ENCODE results near the gene TMEM151A.
"Not testable (repeated sequence)": the region's sequence is repeated elsewhere in the genome, so short reads cannot be mapped to it uniquely, and the experiment has no call there.

TMEM151A gene

GRCh38 chr11:66312549-66313320 lies 21.0 kb downstream of the TMEM151A start:
- H2AFZ ChIP-seq (ENCODE audit: low read depth, low read length) = peak overlapping the region; percentile 58
- H3K4me1 ChIP-seq (ENCODE audit: insufficient read depth, low read length) = peaks cover 15% of the 10 kb centered on the region
- no peaks in the 10 kb centered on the region for H3K36me3 ChIP-seq (ENCODE audit: insufficient read depth, low read length)
- H3K9me3 ChIP-seq (ENCODE audit: low read length) = no peaks in the 10 kb centered on the region
- peak overlapping the region; percentile 50 for H3K4me3 ChIP-seq (ENCODE audit: low read length)
- H3K27me3 ChIP-seq (ENCODE audit: insufficient read depth, low read length) = no peaks in the 10 kb centered on the region

GRCh38 chr11:66313321-66314185 lies 21.9 kb downstream of the TMEM151A start:
- Histone ChIP-seq H3K4me3 (ENCODE audit: low read length) (peak overlapping the region; percentile 36), H3K27me3 (ENCODE audit: insufficient read depth, low read length) (no peaks in the 10 kb centered on the region), H3K4me1 (ENCODE audit: insufficient read depth, low read length) (peaks cover 23% of the 10 kb centered on the region), H3K36me3 (ENCODE audit: insufficient read depth, low read length) (no peaks in the 10 kb centered on the region), H2AFZ (ENCODE audit: low read depth, low read length) (peak overlapping the region; percentile 43), H3K9me3 (ENCODE audit: low read length) (no peaks in the 10 kb centered on the region)

- Histone ChIP-seq H2AFZ (ENCODE audit: low read depth, low read length) (no peak overlapping the region), H3K4me1 (ENCODE audit: insufficient read depth, low read length) (peaks cover 23% of the 10 kb centered on the region), H3K27me3 (ENCODE audit: insufficient read depth, low read length) (no peaks in the 10 kb centered on the region), H3K4me3 (ENCODE audit: low read length) (no peak overlapping the region), H3K9me3 (ENCODE audit: low read length) (no peaks in the 10 kb centered on the region), H3K36me3 (ENCODE audit: insufficient read depth, low read length) (no peaks in the 10 kb centered on the region)
These were observed 22.4 kb downstream of the TMEM151A start for GRCh38 chr11:66314186-66314501.

- Histone ChIP-seq H3K9me3 (ENCODE audit: low read length) (no peaks in the 10 kb centered on the region), H3K4me1 (ENCODE audit: insufficient read depth, low read length) (peaks cover 23% of the 10 kb centered on the region), H2AFZ (ENCODE audit: low read depth, low read length) (no peak overlapping the region), H3K27me3 (ENCODE audit: insufficient read depth, low read length) (no peaks in the 10 kb centered on the region), H3K36me3 (ENCODE audit: insufficient read depth, low read length) (no peaks in the 10 kb centered on the region), H3K4me3 (ENCODE audit: low read length) (no peak overlapping the region)
These were observed 23.1 kb downstream of the TMEM151A start for GRCh38 chr11:66314561-66315497.

GRCh38 chr11:66315498-66315885 lies 23.8 kb downstream of the TMEM151A start:
- Histone ChIP-seq H3K9me3 (ENCODE audit: low read length) (no peaks in the 10 kb centered on the region), H2AFZ (ENCODE audit: low read depth, low read length) (no peak overlapping the region), H3K36me3 (ENCODE audit: insufficient read depth, low read length) (no peaks in the 10 kb centered on the region), H3K4me3 (ENCODE audit: low read length) (no peak overlapping the region), H3K27me3 (ENCODE audit: insufficient read depth, low read length) (no peaks in the 10 kb centered on the region), H3K4me1 (ENCODE audit: insufficient read depth, low read length) (peaks cover 23% of the 10 kb centered on the region)

- Histone ChIP-seq H3K27me3 (ENCODE audit: insufficient read depth, low read length) (no peaks in the 10 kb centered on the region), H3K4me1 (ENCODE audit: insufficient read depth, low read length) (peaks cover 23% of the 10 kb centered on the region), H3K36me3 (ENCODE audit: insufficient read depth, low read length) (no peaks in the 10 kb centered on the region), H2AFZ (ENCODE audit: low read depth, low read length) (no peak overlapping the region), H3K4me3 (ENCODE audit: low read length) (no peak overlapping the region), H3K9me3 (ENCODE audit: low read length) (no peaks in the 10 kb centered on the region)
These were observed 24.5 kb downstream of the TMEM151A start for GRCh38 chr11:66315921-66316811.

- Histone ChIP-seq H3K4me1 (ENCODE audit: insufficient read depth, low read length) (peaks cover 23% of the 10 kb centered on the region), H2AFZ (ENCODE audit: low read depth, low read length) (no peak within 1 kb of the TSS), H3K27me3 (ENCODE audit: insufficient read depth, low read length) (no peaks in the 10 kb centered on the region), H3K9me3 (ENCODE audit: low read length) (no peaks in the 10 kb centered on the region), H3K4me3 (ENCODE audit: low read length) (no peak within 1 kb of the TSS), H3K36me3 (ENCODE audit: insufficient read depth, low read length) (no peaks in the 10 kb centered on the region)
These were observed 25.2 kb downstream of the TMEM151A start, which contains the start of gene CD248 for GRCh38 chr11:66316849-66317251. Gene CD248 (minus strand): TSS chr11:66317044. CDS start chr11:66317027, 17 bp downstream.

- no peaks in the 10 kb centered on the region for H3K27me3 ChIP-seq (ENCODE audit: insufficient read depth, low read length)
- H3K4me3 ChIP-seq (ENCODE audit: low read length) = no peak overlapping the region
These were observed 25.6 kb downstream of the TMEM151A start for GRCh38 chr11:66317322-66317722.

GRCh38 chr11:66317723-66318599 lies 26.3 kb downstream of the TMEM151A start:
- H3K27me3 ChIP-seq (ENCODE audit: insufficient read depth, low read length) = no peaks in the 10 kb centered on the region
- no peaks in the 10 kb centered on the region for H3K36me3 ChIP-seq (ENCODE audit: insufficient read depth, low read length)
- H2AFZ ChIP-seq (ENCODE audit: low read depth, low read length) = no peak overlapping the region
- peaks cover 23% of the 10 kb centered on the region for H3K4me1 ChIP-seq (ENCODE audit: insufficient read depth, low read length)
- no peak overlapping the region for H3K4me3 ChIP-seq (ENCODE audit: low read length)
- H3K9me3 ChIP-seq (ENCODE audit: low read length) = no peaks in the 10 kb centered on the region

More at GRCh38 chr11:66317322-66317722, 25.6 kb downstream of the TMEM151A start:
- no peaks in the 10 kb centered on the region for H3K9me3 ChIP-seq (ENCODE audit: low read length)
- H2AFZ ChIP-seq (ENCODE audit: low read depth, low read length) = no peak overlapping the region
- H3K4me1 ChIP-seq (ENCODE audit: insufficient read depth, low read length) = peaks cover 23% of the 10 kb centered on the region
- H3K36me3 ChIP-seq (ENCODE audit: insufficient read depth, low read length) = no peaks in the 10 kb centered on the region

GRCh38 chr11:66318600-66318970 lies 26.9 kb downstream of the TMEM151A start:
- Histone ChIP-seq H3K36me3 (ENCODE audit: insufficient read depth, low read length) (no peaks in the 10 kb centered on the region), H3K27me3 (ENCODE audit: insufficient read depth, low read length) (no peaks in the 10 kb centered on the region), H3K4me3 (ENCODE audit: low read length) (no peak overlapping the region), H3K9me3 (ENCODE audit: low read length) (no peaks in the 10 kb centered on the region), H3K4me1 (ENCODE audit: insufficient read depth, low read length) (peaks cover 20% of the 10 kb centered on the region), H2AFZ (ENCODE audit: low read depth, low read length) (no peak overlapping the region)

- not testable (repeated sequence) for H2AFZ ChIP-seq (ENCODE audit: low read depth, low read length); H3K36me3 ChIP-seq (ENCODE audit: insufficient read depth, low read length); H3K4me3 ChIP-seq (ENCODE audit: low read length); H3K27me3 ChIP-seq (ENCODE audit: insufficient read depth, low read length); H3K9me3 ChIP-seq (ENCODE audit: low read length)
- H3K4me1 ChIP-seq (ENCODE audit: insufficient read depth, low read length) = peaks cover 24% of the 10 kb centered on the region
These were observed 28.6 kb downstream of the TMEM151A start for GRCh38 chr11:66320289-66320688.
